Measurements from ENCODE around the gene PIAS1.
"Not testable (repeated sequence)": the region's sequence is repeated elsewhere in the genome, so short reads cannot be mapped to it uniquely, and the experiment has no call there.

PIAS1 gene

GRCh38 chr15:68053701-68054627 is at the start of gene PIAS1:
Gene PIAS1 (plus strand): TSS chr15:68054315. CDS start chr15:68054327, 12 bp downstream.
- DNase-seq (ENCODE audit: low read depth in 4 of 4, low spot score in 1 of 4), result peak; percentile 81 to 95 (median 86)

- DNase-seq (ENCODE audit: low read depth in 4 of 4, low spot score in 1 of 4), result not testable (repeated sequence)
Measured at GRCh38 chr15:68007642-68008041, 46.5 kb upstream of the PIAS1 start.

GRCh38 chr15:68010361-68011153 is 43.6 kb upstream of the PIAS1 start:
- DNase-seq (ENCODE audit: low read depth in 4 of 4, low spot score in 1 of 4), result no peak

DNA sequence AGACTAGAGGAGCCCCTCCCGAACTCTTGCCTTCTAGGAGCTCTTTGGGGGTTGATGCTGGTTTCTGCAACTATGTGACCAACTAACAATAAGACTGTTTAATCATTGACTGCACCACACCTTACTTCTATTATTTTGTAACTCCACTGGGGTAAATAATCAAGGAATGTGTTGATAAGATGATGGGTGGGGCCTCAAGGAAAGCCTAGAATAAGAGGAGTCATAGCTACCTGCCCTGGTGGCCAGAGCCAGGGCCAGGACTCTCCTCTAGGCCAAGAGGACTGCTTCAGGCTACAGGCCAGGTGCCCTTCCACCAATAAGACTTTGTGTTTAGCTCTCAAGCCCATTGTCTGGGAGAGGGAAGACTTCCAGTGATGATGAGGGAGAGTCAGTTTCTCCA is 41.2 kb upstream of the PIAS1 start:
- DNase-seq (ENCODE audit: low read depth in 4 of 4, low spot score in 1 of 4), result no peak

- DNase-seq (ENCODE audit: low read depth in 4 of 4, low spot score in 1 of 4), result no peak
Measured at GRCh38 chr15:68014219-68014618, 39.9 kb upstream of the PIAS1 start.

GRCh38 chr15:68015244-68015643 is 38.9 kb upstream of the PIAS1 start:
- no peak for DNase-seq (ENCODE audit: low read depth in 4 of 4, low spot score in 1 of 4)

- DNase-seq (ENCODE audit: low read depth in 4 of 4, low spot score in 1 of 4), result no peak
Measured at GRCh38 chr15:68017201-68017600, 36.9 kb upstream of the PIAS1 start.

DNA sequence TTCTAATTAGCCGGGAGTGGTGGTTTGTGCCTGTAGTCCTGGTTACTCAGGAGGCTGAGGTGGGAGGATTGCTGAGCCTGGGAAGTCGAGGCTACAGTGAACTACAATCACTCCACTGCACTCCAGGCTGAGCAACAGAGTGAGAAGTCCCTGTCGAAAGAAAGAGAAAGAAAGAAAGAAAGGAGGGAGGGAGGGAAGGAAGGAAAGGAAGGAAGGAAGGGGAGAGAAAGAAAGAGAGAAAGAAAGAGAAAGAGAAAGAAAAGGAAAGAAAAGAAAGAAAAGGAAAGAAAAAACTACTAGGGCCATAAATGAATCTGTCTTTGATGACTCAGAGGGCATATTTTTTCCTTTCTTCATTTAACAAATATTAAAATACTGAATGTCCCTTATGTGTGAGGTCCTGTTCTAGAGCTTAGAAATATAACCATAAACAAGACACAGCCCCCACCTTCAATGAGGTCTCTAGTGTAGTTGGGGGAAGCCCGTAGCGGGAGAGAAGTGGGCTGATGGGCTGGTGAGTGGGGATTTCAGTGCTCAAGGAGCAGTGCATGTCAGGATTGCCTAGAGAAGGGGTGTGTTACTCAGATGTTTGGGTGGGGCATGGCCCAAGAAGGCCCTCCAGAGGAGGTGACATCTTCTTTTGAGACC is 35.2 kb upstream of the PIAS1 start:
- no peak for DNase-seq (ENCODE audit: low read depth in 4 of 4, low spot score in 1 of 4)

GRCh38 chr15:68019814-68020525 is 34.1 kb upstream of the PIAS1 start:
- no peak for DNase-seq (ENCODE audit: low read depth in 4 of 4, low spot score in 1 of 4)

- DNase-seq (ENCODE audit: low read depth in 4 of 4, low spot score in 1 of 4), result no peak
Measured at GRCh38 chr15:68020685-68021084, 33.4 kb upstream of the PIAS1 start.

DNA sequence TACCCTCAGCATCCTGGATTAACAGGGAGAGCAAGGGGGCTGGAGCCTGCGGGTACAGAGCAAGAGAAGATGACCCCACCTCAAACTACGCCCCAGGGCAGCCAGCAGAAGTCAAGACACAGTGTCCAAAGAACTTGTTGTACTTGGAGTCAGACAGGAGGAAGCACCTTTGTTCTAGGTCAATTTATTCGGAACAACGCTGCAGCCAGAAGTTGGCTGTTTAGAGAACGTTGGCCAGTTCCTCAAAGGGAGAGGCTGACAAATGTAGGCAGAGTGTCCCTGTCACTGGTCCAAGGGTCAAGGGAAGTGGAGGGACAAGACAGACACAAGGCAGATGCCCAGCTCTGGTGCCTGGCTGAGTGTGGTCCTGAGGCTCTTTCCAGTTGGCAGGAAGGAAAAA is 32.1 kb upstream of the PIAS1 start:
- DNase-seq (ENCODE audit: low read depth in 4 of 4, low spot score in 1 of 4), result no peak

- DNase-seq (ENCODE audit: low read depth in 4 of 4, low spot score in 1 of 4), result no peak
Measured at GRCh38 chr15:68023307-68024101, 30.6 kb upstream of the PIAS1 start.

GRCh38 chr15:68025835-68026424 is 28.2 kb upstream of the PIAS1 start:
- DNase-seq (ENCODE audit: low read depth in 4 of 4, low spot score in 1 of 4), result no peak

DNA sequence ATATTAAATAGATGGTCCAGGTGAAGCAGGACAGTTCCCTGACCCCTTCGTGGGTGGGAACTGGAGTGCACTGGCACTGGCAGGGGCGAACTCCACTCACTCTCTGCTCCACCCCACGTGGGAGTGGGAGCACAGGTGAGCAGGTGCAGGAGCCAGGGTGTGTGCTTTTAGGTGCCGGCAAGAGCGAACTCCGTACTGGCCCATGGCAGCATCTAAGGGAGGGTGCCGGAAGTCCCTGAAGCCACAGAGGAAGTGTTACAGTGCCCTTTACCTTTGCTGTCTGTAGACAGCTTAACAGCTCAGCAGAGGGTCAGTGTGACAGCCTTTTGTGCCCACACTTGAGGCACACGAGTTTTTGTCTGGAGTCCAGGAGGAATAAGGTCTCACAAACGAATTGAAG is 26.7 kb upstream of the PIAS1 start:
- no peak for DNase-seq (ENCODE audit: low read depth in 4 of 4, low spot score in 1 of 4)

GRCh38 chr15:68028137-68028887 is 25.8 kb upstream of the PIAS1 start:
- no peak for DNase-seq (ENCODE audit: low read depth in 4 of 4, low spot score in 1 of 4)

DNA sequence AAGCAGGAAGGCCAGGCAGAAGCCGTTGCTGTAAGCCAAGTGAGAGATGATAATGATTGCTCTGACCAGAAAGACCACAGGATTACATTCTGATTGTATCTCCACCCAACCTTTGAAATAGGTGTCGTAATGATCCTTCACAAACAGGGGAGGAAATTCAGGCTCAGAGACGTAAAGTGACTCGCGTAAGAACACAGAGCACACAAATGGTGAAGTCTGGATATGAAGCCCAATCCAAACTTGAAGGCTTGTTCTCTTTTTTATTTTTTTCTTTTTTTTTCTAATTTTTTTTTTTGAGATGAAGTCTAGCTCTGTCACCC is 25.3 kb upstream of the PIAS1 start:
- no peak for DNase-seq (ENCODE audit: low read depth in 4 of 4, low spot score in 1 of 4)

DNA sequence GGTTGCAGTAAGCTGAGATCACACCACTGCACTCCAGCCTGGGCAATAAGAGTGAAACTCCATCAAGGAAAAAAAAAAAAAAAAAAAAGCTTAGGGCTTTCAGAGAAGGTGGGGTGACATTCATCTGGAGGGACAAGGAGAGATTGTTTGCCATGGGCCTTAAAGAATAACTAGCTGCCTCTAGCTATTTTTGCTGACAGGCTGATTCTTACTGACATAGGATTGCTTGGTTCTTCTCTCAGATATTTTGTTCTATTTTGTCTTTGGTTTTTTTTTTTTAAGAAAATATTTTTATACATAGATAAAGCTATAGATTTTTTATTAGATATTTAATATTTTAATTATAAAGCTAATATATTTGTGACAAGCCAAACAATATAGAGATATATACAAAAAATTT is 24.2 kb upstream of the PIAS1 start:
- DNase-seq (ENCODE audit: low read depth in 4 of 4, low spot score in 1 of 4), result no peak

DNA sequence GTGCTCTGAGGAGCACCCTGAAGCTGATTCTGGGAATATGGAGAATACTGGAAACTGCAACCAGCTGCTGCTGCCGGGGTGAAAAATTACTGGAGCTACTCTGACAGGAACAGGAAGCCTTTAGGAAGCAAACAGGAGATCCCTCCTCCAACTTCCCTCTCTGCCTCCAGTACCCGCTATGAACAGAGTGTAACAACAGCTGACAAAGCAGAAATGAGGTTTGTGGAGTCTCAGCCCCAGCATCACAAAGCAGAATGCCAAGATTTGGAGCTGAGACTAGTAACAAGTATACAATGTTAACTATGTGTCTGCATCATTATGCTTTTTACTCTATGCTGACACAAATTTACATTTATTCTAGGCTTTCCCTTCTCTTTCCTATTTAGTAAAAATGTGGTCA is 22.7 kb upstream of the PIAS1 start:
- no peak for DNase-seq (ENCODE audit: low read depth in 4 of 4, low spot score in 1 of 4)

GRCh38 chr15:68032672-68033071 is 21.4 kb upstream of the PIAS1 start:
- DNase-seq (ENCODE audit: low read depth in 4 of 4, low spot score in 1 of 4), result no peak

Data from stimulated activated CD4-positive, alpha-beta T cell treated with anti-CD3 and anti-CD28 coated beads, Interleukin-1b, Interleukin-23, amount 100 ng/mL, for 24 hours (primary cell).